IMR-90 (cell line): ENCODE results near the gene ADCY1. TPM values are rescaled to one million over a fixed set of nuclear protein-coding genes. Genes with fewer than 3 reads are reported as not detected.

Source experiments
- ATAC-seq: fragments of 200-7000 bp; cut with Tn5 transposase; 2 replicates; pipeline ENCODE4 v1.9.1; 2020; ENCODE audit warnings: low read depth, mild to moderate bottlenecking, moderate library complexity
- BruUV-seq: library from RNA; stranded (reverse); fragments of 400-500 nt; replicated peaks from 2 replicates; lab custom pipeline; 2021; lab: Mats Ljungman, UMichigan
- CTCF ChIA-PET: fragments of 300-600 bp; formaldehyde crosslinking; extraction: SDS; loops from one replicate; lab custom pipeline; 2021; ENCODE audit warnings: antibody characterized with exemption; lab: Yijun Ruan, JAX
- POLR2A ChIA-PET: fragments of 300-600 bp; sonication (Branson Sonifier 250); formaldehyde crosslinking; loops from one replicate; lab custom pipeline; 2022; ENCODE audit warnings: antibody characterized with exemption; ENCODE audit not compliant: unreplicated experiment; lab: Charles Lee
- DNase-seq: peaks from one replicate; pipeline ENCODE4 v3.0.0; 2013
- H2AFZ ChIP-seq: replicated peaks from 2 replicates; pipeline ENCODE3; 2013; ENCODE audit warnings: low read length, mild to moderate bottlenecking; ENCODE audit not compliant: poor library complexity
- H2AK5ac ChIP-seq: 2 replicates; pipeline ENCODE4 v1.6.1; 2013; ENCODE audit warnings: low read depth, low read length, inconsistent platforms
- H2AK9ac ChIP-seq: replicated peaks from 2 replicates; pipeline ENCODE3; 2013; ENCODE audit warnings: mild to moderate bottlenecking, low read depth, low read length, moderate library complexity; ENCODE audit not compliant: poor library complexity
- H2BK120ac ChIP-seq: 2 replicates; pipeline ENCODE4 v1.6.1; 2013; ENCODE audit warnings: low read depth, low read length, inconsistent platforms
- H2BK15ac ChIP-seq: 3 replicates; pipeline ENCODE4 v1.6.1; 2013; ENCODE audit warnings: low read depth, low read length, inconsistent platforms
- H2BK20ac ChIP-seq: 2 replicates; pipeline ENCODE4 v1.6.1; 2013; ENCODE audit warnings: low read depth, mild to moderate bottlenecking, inconsistent platforms, low read length, moderate library complexity
- H2BK5ac ChIP-seq: 2 replicates; pipeline ENCODE4 v1.6.1; 2013; ENCODE audit warnings: mild to moderate bottlenecking, low read depth, low read length, inconsistent platforms; ENCODE audit not compliant: poor library complexity, severe bottlenecking
- H3K14ac ChIP-seq: replicated peaks from 2 replicates; pipeline ENCODE4 v1.6.1; 2013; ENCODE audit warnings: low read depth, low read length, inconsistent platforms
- H3K18ac ChIP-seq: 2 replicates; pipeline ENCODE4 v1.6.1; 2013; ENCODE audit warnings: low read depth, low read length, control low read depth
- H3K23ac ChIP-seq: 2 replicates; pipeline ENCODE4 v1.6.1; 2013; ENCODE audit warnings: low read depth, low read length, inconsistent platforms
- H3K27ac ChIP-seq: 2 replicates; pipeline ENCODE4 v1.5.1; 2013; ENCODE audit warnings: mild to moderate bottlenecking, control low read depth, low read length; ENCODE audit not compliant: insufficient read depth
- H3K27me3 ChIP-seq: 2 replicates; pipeline ENCODE4 v1.6.1; 2013; ENCODE audit warnings: low read length; ENCODE audit not compliant: control insufficient read depth, insufficient read depth
- H3K36me3 ChIP-seq: 2 replicates; pipeline ENCODE4 v1.6.1; 2013; ENCODE audit warnings: low read length, mixed read lengths; ENCODE audit not compliant: control insufficient read depth, insufficient read depth
- H3K4ac ChIP-seq: 2 replicates; pipeline ENCODE4 v1.6.1; 2013; ENCODE audit warnings: low read depth, low read length, inconsistent platforms
- H3K4me1 ChIP-seq: 2 replicates; pipeline ENCODE4 v1.6.1; 2013; ENCODE audit warnings: low read length, mixed read lengths; ENCODE audit not compliant: control insufficient read depth, insufficient read depth
- H3K4me2 ChIP-seq: 2 replicates; pipeline ENCODE4 v1.6.1; 2013; ENCODE audit warnings: low read depth, mild to moderate bottlenecking, control low read depth, low read length, moderate library complexity
- H3K4me3 ChIP-seq: 2 replicates; pipeline ENCODE4 v1.5.1; 2013; ENCODE audit warnings: low read depth, mild to moderate bottlenecking, control low read depth, low read length, moderate library complexity; ENCODE audit not compliant: insufficient read depth
- H3K56ac ChIP-seq: 2 replicates; pipeline ENCODE4 v1.6.1; 2013; ENCODE audit warnings: low read length, inconsistent platforms; ENCODE audit not compliant: insufficient read depth; ENCODE audit errors: extremely low read depth
- H3K79me1 ChIP-seq, 2 experiments: 2 replicates each; pipeline ENCODE4 v1.6.1; 2013; ENCODE audit warnings: low read length in 2 of 2, inconsistent platforms in 1 of 2, low read depth in 1 of 2
- H3K9ac ChIP-seq: 2 replicates; pipeline ENCODE4 v1.6.1; 2013; ENCODE audit warnings: low read depth, low read length, control low read depth
- H3K9me1 ChIP-seq: 2 replicates; pipeline ENCODE4 v1.6.1; 2013; ENCODE audit warnings: low read length, inconsistent platforms; ENCODE audit not compliant: insufficient read depth
- H3K9me3 ChIP-seq: 2 replicates; pipeline ENCODE4 v1.6.1; 2013; ENCODE audit warnings: low read length; ENCODE audit not compliant: control insufficient read depth, insufficient read depth
- H4K20me1 ChIP-seq: 2 replicates; pipeline ENCODE4 v1.6.1; 2013; ENCODE audit warnings: low read length, inconsistent platforms; ENCODE audit not compliant: insufficient read depth
- H4K5ac ChIP-seq: 2 replicates; pipeline ENCODE4 v1.6.1; 2013; ENCODE audit warnings: mild to moderate bottlenecking, low read depth, low read length, control low read depth
- H4K8ac ChIP-seq, 2 experiments: 2 replicates each; pipeline ENCODE4 v1.6.1; 2013; ENCODE audit warnings: low read depth in 2 of 2, low read length in 2 of 2, control low read depth in 1 of 2, inconsistent platforms in 1 of 2
- H4K91ac ChIP-seq: 2 replicates; pipeline ENCODE4 v1.6.1; 2013; ENCODE audit warnings: low read depth, low read length, inconsistent platforms; ENCODE audit not compliant: insufficient read depth
- BHLHE40 ChIP-seq: fragments of 150-350 bp; IDR thresholded peaks from 2 replicates; pipeline ENCODE4 v1.6.1; 2016; ENCODE audit warnings: mild to moderate bottlenecking, low read depth, low read length
- CEBPB ChIP-seq: IDR thresholded peaks from 2 replicates; pipeline ENCODE4 v1.6.1; 2012; ENCODE audit warnings: low read depth, low read length, improper control_type of control experiment
- CHD1 ChIP-seq: IDR thresholded peaks from 2 replicates; pipeline ENCODE4 v1.6.1; 2012; ENCODE audit warnings: low read depth, low read length, improper control_type of control experiment
- CTCF ChIP-seq: conservative IDR thresholded peaks from 2 replicates; pipeline ENCODE4 v1.5.1; 2012; ENCODE audit warnings: mild to moderate bottlenecking, low read depth, low read length, improper control_type of control experiment
- ELK1 ChIP-seq: fragments of 150-350 bp; IDR thresholded peaks from 2 replicates; pipeline ENCODE4 v1.6.1; 2016; ENCODE audit warnings: low read depth, mild to moderate bottlenecking, low read length, moderate library complexity, borderline replicate concordance
- FOS ChIP-seq: fragments of 150-350 bp; IDR thresholded peaks from 2 replicates; pipeline ENCODE4 v1.6.1; 2016; ENCODE audit warnings: low read depth, low read length
- MAFK ChIP-seq: IDR thresholded peaks from 2 replicates; pipeline ENCODE4 v1.6.1; 2012; ENCODE audit warnings: low read depth, low read length, improper control_type of control experiment
- MAZ ChIP-seq: IDR thresholded peaks from 2 replicates; pipeline ENCODE4 v1.6.1; 2012; ENCODE audit warnings: low read depth, mild to moderate bottlenecking, low read length, improper control_type of control experiment, moderate library complexity, borderline replicate concordance
- MXI1 ChIP-seq: IDR thresholded peaks from 2 replicates; pipeline ENCODE4 v1.6.1; 2012; ENCODE audit warnings: low read depth, mild to moderate bottlenecking, low read length, moderate library complexity, borderline replicate concordance
- NFE2L2 ChIP-seq: fragments of 150-350 bp; IDR thresholded peaks from 2 replicates; pipeline ENCODE4 v1.6.1; 2016; ENCODE audit warnings: low read depth, mild to moderate bottlenecking, low read length
- POLR2A ChIP-seq: IDR thresholded peaks from 2 replicates; pipeline ENCODE4 v1.6.1; 2012; ENCODE audit warnings: mild to moderate bottlenecking, low read depth, low read length
- RAD21 ChIP-seq: IDR thresholded peaks from 2 replicates; pipeline ENCODE4 v1.6.1; 2012; ENCODE audit warnings: low read length, improper control_type of control experiment
- RCOR1 ChIP-seq: IDR thresholded peaks from 2 replicates; pipeline ENCODE4 v1.6.1; 2012; ENCODE audit warnings: mild to moderate bottlenecking, low read length, improper control_type of control experiment; ENCODE audit not compliant: insufficient replicate concordance
- RFX5 ChIP-seq: IDR thresholded peaks from 2 replicates; pipeline ENCODE4 v1.8.0; 2012; ENCODE audit warnings: low read depth, mild to moderate bottlenecking, low read length, moderate library complexity
- SMC3 ChIP-seq: fragments of 150-350 bp; IDR thresholded peaks from 2 replicates; pipeline ENCODE4 v1.6.1; 2016; ENCODE audit warnings: low read depth, mild to moderate bottlenecking, antibody characterized with exemption, low read length, moderate library complexity
- USF2 ChIP-seq: fragments of 150-350 bp; IDR thresholded peaks from 2 replicates; pipeline ENCODE4 v1.6.1; 2017; ENCODE audit warnings: mild to moderate bottlenecking, antibody characterized with exemption, low read length, low read depth
- WGBS, 2 experiments: methylation state at CpG; one replicate each; pipeline versions ENCODE4 v1.1.5 to v1.1.7; 2013; ENCODE audit warnings: missing lambda C conversion rate in 2 of 2; ENCODE audit not compliant: insufficient read length in 1 of 2; ENCODE audit errors: extremely low coverage in 2 of 2; 5-methylcytosine and 5-hydroxymethylcytosine counted together
- dilution Hi-C: fragments of 300-500 bp; cut with HindIII; formaldehyde crosslinking; loops from one replicate; pipeline ENCODE4 v1.14.3; 2018; ENCODE audit warnings: low sequenced_read_pairs; ENCODE audit not compliant: unreplicated experiment
- in situ Hi-C: fragments of 300-500 bp; cut with MboI; formaldehyde crosslinking; loops from 3 replicates; pipeline ENCODE4 v1.14.3; 2019; ENCODE audit warnings: low sequenced_read_pairs, inconsistent platforms, mixed read lengths
- intact Hi-C: fragments of 100-400 bp; cut with micrococcal nuclease; formaldehyde crosslinking; loops from 2 replicates; pipeline ENCODE4 v1.10.0; 2022
- polyA plus RNA-seq, 3 experiments: library from polyadenylated mRNA; depleted of rRNA; stranded (reverse); fragments of >200 nt; gene quantifications; 2 replicates each; pipeline ENCODE4 v1.2.3, GENCODE V29; 2012; ENCODE audit warnings: low replicate concordance in 1 of 3
- total RNA-seq: library from RNA; depleted of rRNA; stranded (reverse); fragments of >200 nt; gene quantifications from 2 replicates; pipeline ENCODE4 v1.2.3, GENCODE V29; 2012

ADCY1 gene
- total and polyA plus RNA-seq, 2 of the 4 experiments (the other 2 are of a cell fraction) = 0.18 to 0.24 TPM

GRCh38 chr7:45655539-45655938 is 81.4 kb downstream of the ADCY1 start:
- BruUV-seq = no TSS peak
- in situ Hi-C loops = loop anchor here (25.0 kb wide), 1 partner anchor 207 kb away; the partner anchor contains the start of gene CCDC201

More at GRCh38 chr7:45655539-45655938, 81.4 kb downstream of the ADCY1 start:
- Histone ChIP-seq H3K56ac (no peak overlapping the region), H4K91ac (no peak overlapping the region), H3K9me3 (no peaks in the 10 kb centered on the region), H2AFZ (no peak overlapping the region), H3K27ac (no peak overlapping the region), H3K4me2 (no peak overlapping the region), H2BK20ac (no peak overlapping the region), H3K18ac (no peak overlapping the region), H2BK15ac (no peak overlapping the region), H4K5ac (no peak overlapping the region), H3K4ac (no peak overlapping the region), H3K27me3 (peaks cover 24% of the 10 kb centered on the region), H3K14ac (no peak overlapping the region), H4K20me1 (no peaks in the 10 kb centered on the region), H3K9me1 (no peaks in the 10 kb centered on the region), H3K23ac (no peak overlapping the region), H3K4me3 (no peak overlapping the region), H3K79me1 (no peaks in the 10 kb centered on the region), H2BK5ac (no peak overlapping the region), H3K36me3 (no peaks in the 10 kb centered on the region), H4K8ac (no peak overlapping the region), H2AK5ac (no peak overlapping the region), H2AK9ac (no peak overlapping the region), H3K4me1 (no peaks in the 10 kb centered on the region), H3K9ac (no peak overlapping the region), H2BK120ac (no peak overlapping the region)
- ATAC-seq (no peak), DNase-seq (no peak)
- dilution Hi-C loops (no loop called here), intact Hi-C loops (no loop called here)
- no peak for TF ChIP-seq POLR2A
- no peak for TF ChIP-seq RAD21
- no peak for TF ChIP-seq ELK1
- TF ChIP-seq FOS = no peak
- no peak for TF ChIP-seq RCOR1
- no peak for TF ChIP-seq SMC3
- TF ChIP-seq USF2 = no peak
- no peak for TF ChIP-seq CTCF
- no peak for TF ChIP-seq RFX5
- no peak for TF ChIP-seq CHD1
- TF ChIP-seq MAZ = no peak
- TF ChIP-seq MXI1 = no peak
- TF ChIP-seq CEBPB = no peak
- no peak for TF ChIP-seq MAFK
- no peak for TF ChIP-seq NFE2L2
- TF ChIP-seq BHLHE40 = no peak
- CTCF ChIA-PET = no interaction called here
- WGBS, 2 experiments = 78% methylated on average over 3 of the region's 10 CpGs; no CpG with 5 or more reads in 1 of the 2 experiments
- POLR2A ChIA-PET = no interaction called here
